ENCODE measurements around the gene WASF3.

DNA sequence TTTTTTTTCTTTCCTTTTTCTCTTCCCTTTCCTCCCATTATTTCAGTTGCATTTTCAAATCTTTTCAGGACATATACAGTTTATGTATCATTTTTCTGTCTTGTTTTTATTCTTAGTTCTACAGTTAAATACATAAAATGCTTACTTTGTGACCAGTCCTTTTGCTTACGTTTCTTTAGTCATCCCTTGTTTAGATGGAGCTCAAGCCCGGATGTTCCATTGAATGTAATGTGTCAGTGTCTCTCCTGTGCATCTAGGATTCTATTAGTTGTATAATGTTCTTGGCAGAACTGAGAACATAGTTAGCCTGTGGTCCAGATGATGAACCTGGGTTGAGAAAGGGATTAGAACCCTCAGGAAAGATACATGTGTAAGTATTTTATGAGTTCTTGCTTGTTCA is 17.8 kb downstream of the WASF3 start:
- no peak for TF ChIP-seq YY1 (IDR thresholded peaks at IDR 0.05; ENCODE audit: extremely low read depth, insufficient replicate concordance, low read depth, low read length)
- TF ChIP-seq CEBPB (IDR thresholded peaks at IDR 0.05; ENCODE audit: low read depth): no peak
- TF ChIP-seq, protein P1, sequence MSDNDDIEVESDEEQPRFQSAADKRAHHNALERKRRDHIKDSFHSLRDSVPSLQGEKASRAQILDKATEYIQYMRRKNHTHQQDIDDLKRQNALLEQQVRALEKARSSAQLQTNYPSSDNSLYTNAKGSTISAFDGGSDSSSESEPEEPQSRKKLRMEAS (IDR thresholded peaks at IDR 0.05): no peak
- TF ChIP-seq TCF7L2 (IDR thresholded peaks at IDR 0.05; ENCODE audit: borderline replicate concordance, extremely low read depth, insufficient read depth, insufficient read length): no peak
- TF ChIP-seq, protein P2, sequence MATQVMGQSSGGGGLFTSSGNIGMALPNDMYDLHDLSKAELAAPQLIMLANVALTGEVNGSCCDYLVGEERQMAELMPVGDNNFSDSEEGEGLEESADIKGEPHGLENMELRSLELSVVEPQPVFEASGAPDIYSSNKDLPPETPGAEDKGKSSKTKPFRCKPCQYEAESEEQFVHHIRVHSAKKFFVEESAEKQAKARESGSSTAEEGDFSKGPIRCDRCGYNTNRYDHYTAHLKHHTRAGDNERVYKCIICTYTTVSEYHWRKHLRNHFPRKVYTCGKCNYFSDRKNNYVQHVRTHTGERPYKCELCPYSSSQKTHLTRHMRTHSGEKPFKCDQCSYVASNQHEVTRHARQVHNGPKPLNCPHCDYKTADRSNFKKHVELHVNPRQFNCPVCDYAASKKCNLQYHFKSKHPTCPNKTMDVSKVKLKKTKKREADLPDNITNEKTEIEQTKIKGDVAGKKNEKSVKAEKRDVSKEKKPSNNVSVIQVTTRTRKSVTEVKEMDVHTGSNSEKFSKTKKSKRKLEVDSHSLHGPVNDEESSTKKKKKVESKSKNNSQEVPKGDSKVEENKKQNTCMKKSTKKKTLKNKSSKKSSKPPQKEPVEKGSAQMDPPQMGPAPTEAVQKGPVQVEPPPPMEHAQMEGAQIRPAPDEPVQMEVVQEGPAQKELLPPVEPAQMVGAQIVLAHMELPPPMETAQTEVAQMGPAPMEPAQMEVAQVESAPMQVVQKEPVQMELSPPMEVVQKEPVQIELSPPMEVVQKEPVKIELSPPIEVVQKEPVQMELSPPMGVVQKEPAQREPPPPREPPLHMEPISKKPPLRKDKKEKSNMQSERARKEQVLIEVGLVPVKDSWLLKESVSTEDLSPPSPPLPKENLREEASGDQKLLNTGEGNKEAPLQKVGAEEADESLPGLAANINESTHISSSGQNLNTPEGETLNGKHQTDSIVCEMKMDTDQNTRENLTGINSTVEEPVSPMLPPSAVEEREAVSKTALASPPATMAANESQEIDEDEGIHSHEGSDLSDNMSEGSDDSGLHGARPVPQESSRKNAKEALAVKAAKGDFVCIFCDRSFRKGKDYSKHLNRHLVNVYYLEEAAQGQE (IDR thresholded peaks at IDR 0.05; ENCODE audit: low read depth): no peak
- no peak for TF ChIP-seq POLR2A (IDR thresholded peaks at IDR 0.05; ENCODE audit: borderline replicate concordance, extremely low read depth, insufficient read depth, insufficient read length)
- no peak for TF ChIP-seq RAD21 (IDR thresholded peaks at IDR 0.05; ENCODE audit: low read depth)
- TF ChIP-seq, protein P3, sequence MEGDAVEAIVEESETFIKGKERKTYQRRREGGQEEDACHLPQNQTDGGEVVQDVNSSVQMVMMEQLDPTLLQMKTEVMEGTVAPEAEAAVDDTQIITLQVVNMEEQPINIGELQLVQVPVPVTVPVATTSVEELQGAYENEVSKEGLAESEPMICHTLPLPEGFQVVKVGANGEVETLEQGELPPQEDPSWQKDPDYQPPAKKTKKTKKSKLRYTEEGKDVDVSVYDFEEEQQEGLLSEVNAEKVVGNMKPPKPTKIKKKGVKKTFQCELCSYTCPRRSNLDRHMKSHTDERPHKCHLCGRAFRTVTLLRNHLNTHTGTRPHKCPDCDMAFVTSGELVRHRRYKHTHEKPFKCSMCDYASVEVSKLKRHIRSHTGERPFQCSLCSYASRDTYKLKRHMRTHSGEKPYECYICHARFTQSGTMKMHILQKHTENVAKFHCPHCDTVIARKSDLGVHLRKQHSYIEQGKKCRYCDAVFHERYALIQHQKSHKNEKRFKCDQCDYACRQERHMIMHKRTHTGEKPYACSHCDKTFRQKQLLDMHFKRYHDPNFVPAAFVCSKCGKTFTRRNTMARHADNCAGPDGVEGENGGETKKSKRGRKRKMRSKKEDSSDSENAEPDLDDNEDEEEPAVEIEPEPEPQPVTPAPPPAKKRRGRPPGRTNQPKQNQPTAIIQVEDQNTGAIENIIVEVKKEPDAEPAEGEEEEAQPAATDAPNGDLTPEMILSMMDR (IDR thresholded peaks at IDR 0.05 in 2 of 3, conservative IDR thresholded peaks at IDR 0.05 in 1 of 3; ENCODE audit: borderline replicate concordance in 1 of 3, insufficient read depth in 1 of 3, low read depth in 2 of 3, low read length in 2 of 3): no peak
